HEK293 (cell line): ENCODE results near the gene POLD1.

Experiments used
- CTCF ChIA-PET: fragments of 350-600 bp; formaldehyde crosslinking; extraction: SDS; loops from one replicate; lab custom pipeline; 2021; ENCODE audit warnings: antibody characterized with exemption; lab: Yijun Ruan, JAX
- POLR2A ChIA-PET: fragments of 300-600 bp; formaldehyde crosslinking; extraction: SDS; loops from one replicate; lab custom pipeline; 2020; ENCODE audit warnings: antibody characterized with exemption, inconsistent platforms; lab: Yijun Ruan, JAX
- H3K27ac ChIP-seq: fragments of 200-500 bp; sonication (Bioruptor generic); 2 replicates; pipeline ENCODE4 v1.5.1; 2014; ENCODE audit warnings: low read depth, low read length, control low read depth, inconsistent platforms; ENCODE audit errors: extremely low read depth
- H3K36me3 ChIP-seq, 2 experiments: fragments of 200-500 bp in 1 of 2; sonication (Bioruptor generic) in 1 of 2; 1 replicate in 1 of 2; 2 replicates in 1 of 2; pipeline ENCODE4 v1.5.1; 2014 to 2017; ENCODE audit warnings: inconsistent platforms in 2 of 2, low read length in 2 of 2; ENCODE audit not compliant: control insufficient read depth in 2 of 2, insufficient read depth in 1 of 2
- H3K4me1 ChIP-seq: fragments of 200-500 bp; sonication (Bioruptor generic); 2 replicates; pipeline ENCODE4 v1.5.1; 2014; ENCODE audit warnings: mild to moderate bottlenecking, low read length, inconsistent platforms; ENCODE audit not compliant: control insufficient read depth, insufficient read depth
- H3K4me3 ChIP-seq: 2 replicates; pipeline ENCODE4 v1.5.1; 2011; ENCODE audit warnings: low read depth, mild to moderate bottlenecking, control low read depth, low read length, moderate library complexity
- H3K9me3 ChIP-seq: fragments of 200-500 bp; sonication (Bioruptor generic); 2 replicates; pipeline ENCODE4 v1.5.1; 2014; ENCODE audit warnings: low read depth, low read length, inconsistent platforms; ENCODE audit not compliant: control insufficient read depth, insufficient read depth
- BCL11A ChIP-seq: fragments of 450-650 bp; formaldehyde crosslinking; IDR thresholded peaks from 2 replicates; pipeline ENCODE4 v1.5.1; 2016; ENCODE audit warnings: low read depth, missing biosample characterization, missing genetic modification characterization
- EGR2 ChIP-seq: fragments of 450-650 bp; formaldehyde crosslinking; IDR thresholded peaks from 2 replicates; pipeline ENCODE4 v1.5.1; 2016; ENCODE audit warnings: low read depth, missing biosample characterization, missing genetic modification characterization
- HIC1 ChIP-seq: fragments of 450-650 bp; formaldehyde crosslinking; IDR thresholded peaks from 2 replicates; pipeline ENCODE4 v1.5.1; 2016; ENCODE audit warnings: missing biosample characterization, missing genetic modification characterization
- HOXD13 ChIP-seq: sonication (generic); formaldehyde crosslinking; IDR thresholded peaks from 2 replicates; pipeline ENCODE4 v1.8.0; 2022; ENCODE audit warnings: missing genetic modification reagents, borderline replicate concordance
- ZFHX2 ChIP-seq: fragments of 450-650 bp; formaldehyde crosslinking; conservative IDR thresholded peaks from 2 replicates; pipeline ENCODE4 v1.5.1; 2016; ENCODE audit warnings: missing biosample characterization, missing genetic modification characterization
- ZIC2 ChIP-seq: fragments of 450-650 bp; formaldehyde crosslinking; IDR thresholded peaks from 2 replicates; pipeline ENCODE4 v1.5.1; 2016; ENCODE audit warnings: missing biosample characterization, missing genetic modification characterization
- ZNF114 ChIP-seq: fragments of 450-650 bp; formaldehyde crosslinking; IDR thresholded peaks from 2 replicates; pipeline ENCODE4 v1.5.0; 2017; ENCODE audit warnings: missing biosample characterization, missing genetic modification characterization
- ZNF132 ChIP-seq: fragments of 450-650 bp; formaldehyde crosslinking; IDR thresholded peaks from 2 replicates; pipeline ENCODE4 v1.5.1; 2017; ENCODE audit warnings: missing biosample characterization, missing genetic modification characterization, borderline replicate concordance
- ZNF184 ChIP-seq: fragments of 450-650 bp; IDR thresholded peaks from 2 replicates; pipeline ENCODE4 v1.5.1; 2018; ENCODE audit warnings: missing biosample characterization, mild to moderate bottlenecking, missing genetic modification characterization
- ZNF24 ChIP-seq: fragments of 450-650 bp; formaldehyde crosslinking; IDR thresholded peaks from 2 replicates; pipeline ENCODE4 v1.5.1; 2016; ENCODE audit warnings: missing biosample characterization, missing genetic modification characterization
- ZNF280C ChIP-seq: fragments of 450-650 bp; formaldehyde crosslinking; IDR thresholded peaks from 2 replicates; pipeline ENCODE4 v1.5.1; 2016; ENCODE audit warnings: missing biosample characterization, missing genetic modification characterization
- ZNF366 ChIP-seq: fragments of 450-650 bp; formaldehyde crosslinking; conservative IDR thresholded peaks from 2 replicates; pipeline ENCODE4 v1.5.1; 2016; ENCODE audit warnings: missing biosample characterization, missing genetic modification characterization
- ZNF37A ChIP-seq: fragments of 450-650 bp; IDR thresholded peaks from 2 replicates; pipeline ENCODE4 v1.5.1; 2018; ENCODE audit warnings: missing biosample characterization, missing genetic modification characterization
- ZNF423 ChIP-seq: fragments of 450-650 bp; formaldehyde crosslinking; IDR thresholded peaks from 2 replicates; pipeline ENCODE4 v1.5.1; 2016; ENCODE audit warnings: missing biosample characterization, missing genetic modification characterization
- ZNF510 ChIP-seq: fragments of 450-650 bp; formaldehyde crosslinking; IDR thresholded peaks from 2 replicates; pipeline ENCODE4 v1.5.1; 2018; ENCODE audit warnings: mild to moderate bottlenecking, missing genetic modification characterization, missing biosample characterization; ENCODE audit not compliant: insufficient replicate concordance
- ZNF513 ChIP-seq: fragments of 450-650 bp; IDR thresholded peaks from 2 replicates; pipeline ENCODE4 v1.5.1; 2018; ENCODE audit warnings: missing biosample characterization, missing genetic modification characterization
- ZNF561 ChIP-seq: fragments of 450-650 bp; IDR thresholded peaks from 2 replicates; pipeline ENCODE4 v1.5.1; 2018; ENCODE audit warnings: missing biosample characterization, missing genetic modification characterization, borderline replicate concordance
- ZNF571 ChIP-seq: fragments of 450-650 bp; formaldehyde crosslinking; IDR thresholded peaks from 2 replicates; pipeline ENCODE4 v1.5.0; 2017; ENCODE audit warnings: missing biosample characterization, missing genetic modification characterization
- ZNF645 ChIP-seq: fragments of 450-650 bp; formaldehyde crosslinking; IDR thresholded peaks from 2 replicates; pipeline ENCODE4; 2016; ENCODE audit warnings: missing biosample characterization, missing genetic modification characterization
- ZNF658 ChIP-seq: fragments of 450-650 bp; formaldehyde crosslinking; IDR thresholded peaks from 2 replicates; pipeline ENCODE4; 2016; ENCODE audit warnings: missing biosample characterization, missing genetic modification characterization
- ZNF677 ChIP-seq: fragments of 450-650 bp; IDR thresholded peaks from 2 replicates; pipeline ENCODE4 v1.5.0; 2018; ENCODE audit warnings: missing biosample characterization, mild to moderate bottlenecking, missing genetic modification characterization, moderate library complexity

POLD1 gene

GRCh38 chr19:50435221-50435620 lies 51.1 kb downstream of the POLD1 start (continued):
- TF ChIP-seq ZNF184 (tag by site-specific recombination) (no peak), ZNF114 (tag by site-specific recombination) (no peak), ZNF571 (tag by site-specific recombination) (no peak), HIC1 (tag by site-specific recombination) (no peak)
- TF ChIP-seq, all 188 proteins: peak for 0

GRCh38 chr19:50435627-50436026 lies 51.5 kb downstream of the POLD1 start:
- peaks cover 11% of the 10 kb centered on the region for H3K4me1 ChIP-seq
- CTCF ChIA-PET: interaction anchor here (0.6 kb wide), 1 partner anchor 11 kb away, joined by 3 read pairs; no protein-coding TSS in a partner anchor
- H3K36me3 ChIP-seq: no peaks in the 10 kb centered on the region
- no peaks in the 10 kb centered on the region for H3K9me3 ChIP-seq
- no peak for TF ChIP-seq ZNF37A (tag by site-specific recombination)
- no peak for TF ChIP-seq ZNF561 (tag by site-specific recombination)
- no peak for TF ChIP-seq ZNF280C (tag by site-specific recombination)
- no peak for TF ChIP-seq ZNF677 (tag by site-specific recombination)
- TF ChIP-seq ZNF132 (tag by site-specific recombination): no peak
- no peak for TF ChIP-seq BCL11A (tag by site-specific recombination)
- POLR2A ChIA-PET: no interaction called here
- H3K27ac ChIP-seq: no peak overlapping the region
- H3K4me3 ChIP-seq: no peak overlapping the region

GRCh38 chr19:50437862-50438449 lies 53.8 kb downstream of the POLD1 start:
- Histone ChIP-seq H3K36me3 (no peaks in the 10 kb centered on the region), H3K9me3 (no peaks in the 10 kb centered on the region), H3K4me1 (peaks cover 7% of the 10 kb centered on the region), H3K4me3 (no peak overlapping the region), H3K27ac (no peak overlapping the region)
- ChIA-PET POLR2A (no interaction called here), CTCF (interaction anchor here (1.0 kb wide), 1 partner anchor 52 kb away, joined by 5 read pairs; no protein-coding TSS in a partner anchor)
- no peak for TF ChIP-seq HOXD13 (CRISPR knock-in tag)
- TF ChIP-seq ZNF658 (tag by site-specific recombination): no peak
- peak; percentile 72 for TF ChIP-seq ZNF366 (tag by site-specific recombination)
- TF ChIP-seq ZFHX2 (tag by site-specific recombination): peak; percentile 99
- TF ChIP-seq ZNF24: no peak
- no peak for TF ChIP-seq ZIC2 (tag by site-specific recombination)
- TF ChIP-seq ZNF645 (tag by site-specific recombination): no peak
- TF ChIP-seq ZNF513: no peak
- TF ChIP-seq ZNF423 (tag by site-specific recombination): no peak
- no peak for TF ChIP-seq ZNF510 (tag by site-specific recombination)
- no peak for TF ChIP-seq ZNF571 (tag by site-specific recombination)
- no peak for TF ChIP-seq BCL11A (tag by site-specific recombination)
- TF ChIP-seq EGR2 (tag by site-specific recombination): peak; percentile 100
